NCI-H524 treated with DMSO at 0.1 percent for 48 hours (cell line): ENCODE measurements around the gene CD151.
A peak's percentile ranks its signal among the peaks of the same experiment; 100 is the strongest.

ENCODE experiments used
- DNase-seq: peaks from one replicate; lab custom pipeline; 2025; lab: John Stamatoyannopoulos, UW

The CD151 gene

DNA sequence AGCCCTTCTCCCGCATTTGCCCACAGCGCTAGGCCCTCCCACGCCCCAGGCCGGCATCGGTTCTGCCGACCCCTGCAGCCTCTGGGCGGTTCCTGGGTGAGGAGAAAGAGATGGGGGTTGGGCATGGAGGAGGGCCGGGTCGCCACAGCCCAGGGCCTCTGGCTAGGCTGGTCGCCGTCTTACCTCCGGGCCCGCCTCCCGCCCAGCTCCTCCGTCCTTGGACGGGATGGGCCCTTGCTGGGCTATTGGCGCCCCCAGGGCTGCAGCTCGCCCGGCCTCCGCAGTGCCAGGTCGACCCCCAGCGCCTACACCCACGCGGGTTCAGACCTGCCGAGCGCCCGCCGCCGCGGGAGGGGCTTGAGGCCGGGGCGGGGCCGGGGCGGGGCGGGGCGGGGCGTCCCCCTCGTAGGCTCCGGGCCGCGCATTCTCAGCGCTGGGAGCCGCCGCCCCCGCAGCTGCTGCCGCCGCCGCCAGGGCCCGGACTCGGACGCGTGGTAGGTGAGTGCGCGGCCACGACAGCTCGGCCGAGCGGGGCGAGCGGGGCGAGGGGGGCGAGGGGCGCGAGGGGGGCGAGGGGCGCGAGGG lies at the start of gene CD151:
TSS of gene CD151 (plus strand) at position 424 of the 585 bp plus-strand sequence. CDS start 3,118 bp downstream, outside the sequence.
- DNase-seq = no peak

DNA sequence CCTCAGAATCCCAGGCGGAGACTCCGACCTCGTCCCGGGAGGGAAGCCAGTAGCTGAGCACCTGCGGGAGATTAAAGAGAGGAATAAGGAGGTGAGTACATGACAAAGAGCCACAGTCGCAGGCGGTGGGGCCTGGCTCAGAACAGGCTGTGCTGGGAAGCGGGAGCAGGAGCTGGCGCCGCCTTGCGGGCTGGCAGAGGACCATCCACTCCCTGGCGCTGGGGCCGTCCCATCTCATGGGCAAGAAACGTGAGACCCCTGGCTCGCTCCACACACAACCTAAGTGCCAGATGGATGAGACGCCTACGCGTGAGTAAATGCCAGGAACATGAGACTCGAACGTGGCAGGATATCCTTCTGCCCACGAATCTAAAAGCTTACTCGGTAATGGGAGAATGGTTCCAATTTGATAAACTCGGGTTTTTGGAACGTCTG lies 49.2 kb upstream of the CD151 start:
- DNase-seq = peak; percentile 81

- peak; percentile 36 for DNase-seq
Observed at GRCh38 chr11:786235-787083, 46.3 kb upstream of the CD151 start.

- DNase-seq = no peak
Observed at GRCh38 chr11:787084-787675, 45.6 kb upstream of the CD151 start.

GRCh38 chr11:788009-788640 lies 44.6 kb upstream of the CD151 start:
- no peak for DNase-seq

DNA sequence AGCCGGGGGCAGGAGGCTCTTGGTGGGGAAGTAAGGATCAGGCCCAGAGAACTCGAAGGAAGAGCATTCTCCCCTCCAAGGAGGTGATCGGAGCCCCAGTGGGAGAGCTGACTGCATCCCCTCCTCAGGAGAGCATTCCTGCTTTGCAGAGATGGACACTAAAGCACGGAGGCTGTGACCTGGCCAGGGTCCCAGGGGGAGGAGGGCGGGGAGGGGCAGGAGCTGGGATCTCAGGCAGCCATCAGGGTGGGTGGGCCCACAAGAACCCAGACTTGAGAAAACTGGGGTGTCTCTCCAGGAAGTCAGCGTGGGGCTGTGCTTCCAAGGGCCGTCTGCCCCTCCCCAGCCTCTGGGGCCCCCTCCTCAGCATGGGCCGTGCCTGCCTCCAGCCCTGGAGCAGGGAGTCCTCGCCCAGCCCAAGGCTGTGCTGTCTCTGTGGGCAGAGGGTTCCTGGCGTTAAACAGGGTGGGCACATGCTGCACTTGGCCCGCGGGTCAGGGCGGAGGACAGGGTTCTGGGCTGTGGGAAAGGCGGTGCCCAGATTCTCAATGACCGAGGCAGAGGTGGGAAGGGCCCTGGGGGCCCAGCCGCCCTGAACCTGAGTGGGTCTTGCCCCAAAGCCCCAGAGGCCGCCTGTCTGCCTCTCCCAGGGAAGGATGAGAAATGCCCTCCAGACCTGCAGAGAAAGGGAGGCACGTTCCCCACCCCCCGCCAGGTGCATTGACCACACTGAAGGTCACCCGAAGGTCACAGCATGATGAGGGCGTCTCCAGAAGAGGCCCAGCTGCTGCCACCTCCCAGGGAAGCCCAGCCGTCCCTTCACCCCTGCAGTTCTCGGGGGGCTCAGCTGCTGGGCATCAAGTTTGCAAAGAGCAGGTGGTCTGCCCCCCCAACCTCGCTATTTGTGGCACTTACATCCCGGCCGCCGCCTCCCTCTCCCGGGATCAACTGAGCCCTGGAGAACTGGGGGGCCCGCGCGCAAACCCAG lies 43.5 kb upstream of the CD151 start:
- no peak for DNase-seq

- DNase-seq = no peak
Observed at GRCh38 chr11:789943-790342, 42.8 kb upstream of the CD151 start, which contains the start of gene CEND1. TSS of gene CEND1 (minus strand) at chr11:790090. CDS start at chr11:788576, 1,514 bp downstream.

GRCh38 chr11:790721-791564 lies 41.8 kb upstream of the CD151 start:
- no peak for DNase-seq

- DNase-seq = no peak
Observed at GRCh38 chr11:791658-792534, 40.9 kb upstream of the CD151 start.

DNA sequence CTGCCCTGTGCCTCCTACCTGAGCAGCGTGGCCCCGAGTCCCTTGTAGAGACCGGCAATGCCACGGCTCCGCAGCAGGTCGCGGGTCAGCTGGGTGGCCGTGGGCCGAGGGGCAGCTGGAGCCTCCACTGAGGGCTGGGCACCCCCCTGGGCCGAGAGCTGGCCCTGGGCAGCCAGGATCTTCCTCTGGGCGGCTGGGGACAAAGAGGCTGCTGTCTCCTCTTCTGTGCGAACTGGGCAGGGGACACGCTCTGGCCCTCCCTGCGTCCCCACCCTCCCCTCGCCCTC lies 40.3 kb upstream of the CD151 start:
- no peak for DNase-seq

GRCh38 chr11:792873-793272 lies 39.9 kb upstream of the CD151 start:
- DNase-seq = no peak

GRCh38 chr11:793556-793955 lies 39.2 kb upstream of the CD151 start:
- peak; percentile 59 for DNase-seq

- DNase-seq = no peak
Observed at GRCh38 chr11:794013-794765, 38.6 kb upstream of the CD151 start.

GRCh38 chr11:794766-795633 lies 37.8 kb upstream of the CD151 start:
- DNase-seq = no peak

DNA sequence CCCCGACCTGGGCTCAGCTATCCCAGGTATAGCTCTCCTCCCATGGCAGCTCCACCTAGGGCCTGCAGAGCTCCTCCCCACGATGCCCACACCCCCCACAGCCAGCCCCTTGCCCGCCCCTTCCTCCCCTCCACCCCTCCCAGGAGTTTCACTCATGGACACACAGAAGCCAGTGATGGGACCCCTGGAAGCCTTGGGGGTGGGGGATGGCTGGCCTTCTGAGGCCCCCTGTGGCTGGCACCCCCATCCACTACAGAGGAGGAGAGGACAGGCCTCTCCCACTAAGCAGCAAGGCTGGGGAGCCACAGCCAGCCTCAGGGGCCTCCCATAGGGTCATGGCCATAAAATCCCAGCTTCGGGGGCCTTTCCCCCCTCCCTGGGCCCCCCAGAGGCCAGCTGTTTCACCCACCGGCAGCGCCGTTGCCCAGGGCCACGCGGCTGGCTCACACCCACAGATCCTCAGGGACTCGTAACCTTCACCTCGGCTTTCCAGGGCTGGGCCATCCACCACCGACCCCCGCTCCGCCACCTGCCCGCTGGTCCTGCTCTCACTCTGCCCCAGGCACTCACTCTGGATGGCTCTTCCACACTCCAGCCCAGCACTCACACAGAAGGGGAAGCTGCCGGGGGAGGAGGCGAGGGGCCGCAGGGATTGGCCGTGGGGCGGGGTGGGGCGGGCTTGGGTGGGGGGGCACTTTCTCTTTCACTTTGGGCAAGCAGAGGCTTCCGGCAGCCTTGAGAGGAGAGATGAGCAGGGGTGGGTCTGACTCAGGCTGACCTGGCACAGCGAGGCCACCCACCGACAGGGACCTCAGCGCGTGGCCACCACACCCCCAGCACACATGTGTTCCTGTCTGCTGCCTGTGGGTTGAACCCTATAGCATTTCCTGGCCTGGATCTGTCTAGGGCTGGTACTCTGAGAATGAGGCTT lies 36.9 kb upstream of the CD151 start:
- DNase-seq = no peak

DNA sequence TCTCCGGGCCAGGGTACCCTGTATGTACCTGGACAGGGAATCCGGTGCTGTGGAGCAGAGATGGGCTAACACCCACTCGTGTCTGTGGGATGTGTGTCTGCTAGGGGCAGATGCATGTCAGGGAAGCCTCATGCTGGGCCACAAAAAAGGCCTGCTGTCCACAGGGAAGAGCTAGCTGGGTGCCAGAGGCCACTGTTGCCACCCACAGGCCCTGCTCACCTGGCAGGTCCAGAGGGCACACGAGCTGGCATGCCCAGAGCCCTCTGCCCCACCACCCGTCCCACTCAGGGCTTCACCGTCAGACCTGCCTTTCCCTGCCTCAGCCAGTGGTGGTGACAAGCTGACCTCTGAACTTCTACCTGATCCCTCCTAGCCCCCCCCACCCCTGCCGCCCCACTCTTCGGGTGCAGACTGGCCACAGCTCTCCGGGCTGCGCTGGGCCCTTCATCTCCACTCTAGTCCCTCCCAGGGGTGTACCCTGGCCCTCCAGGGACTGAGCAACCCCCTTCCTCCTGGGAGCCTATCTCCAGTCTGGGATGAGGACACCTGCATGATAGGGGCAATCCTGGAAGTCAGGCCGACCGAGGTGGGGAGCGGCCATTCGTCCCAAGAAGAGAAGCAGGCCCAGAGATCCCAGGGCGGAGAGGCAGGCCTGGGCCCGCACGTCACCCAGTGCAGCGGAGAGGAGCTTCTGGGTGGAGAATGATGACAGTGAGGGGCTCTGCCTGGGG lies 36.0 kb upstream of the CD151 start:
- no peak for DNase-seq
